HG03139 (cell line): Measurements from ENCODE around the gene OSBPL1A.
"Not testable (repeated sequence)": the region's sequence is repeated elsewhere in the genome, so short reads cannot be mapped to it uniquely, and the experiment has no call there.

Experiments
- ATAC-seq: cut with Tn5 transposase; IDR thresholded peaks from one replicate; pipeline ENCODE4 v1.9.1; 2021; ENCODE audit not compliant: unreplicated experiment

OSBPL1A gene

DNA sequence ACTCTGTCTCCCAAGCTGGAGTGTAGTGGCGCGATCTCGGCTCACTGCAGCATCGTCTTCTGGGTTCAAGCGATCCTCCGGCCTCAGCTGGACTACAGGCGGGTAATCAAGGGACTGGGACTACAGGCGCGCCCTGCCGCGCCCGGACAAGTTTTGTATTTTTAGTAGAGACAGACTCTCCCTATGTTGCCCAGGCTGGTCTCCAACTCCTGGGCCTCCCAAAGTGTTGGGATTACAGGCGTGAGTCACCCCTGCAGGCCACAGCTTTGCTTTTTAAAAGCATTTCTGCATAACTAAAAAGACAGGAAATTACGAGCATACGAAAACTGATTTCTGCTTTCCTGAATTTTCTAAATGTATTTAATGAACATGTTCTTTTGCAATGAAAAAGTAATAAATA lies 916 bp upstream of the OSBPL1A start:
- no peak for ATAC-seq

GRCh38 chr18:24397131-24397693 lies 412 bp downstream of the OSBPL1A start:
- ATAC-seq, result peak; percentile 15

DNA sequence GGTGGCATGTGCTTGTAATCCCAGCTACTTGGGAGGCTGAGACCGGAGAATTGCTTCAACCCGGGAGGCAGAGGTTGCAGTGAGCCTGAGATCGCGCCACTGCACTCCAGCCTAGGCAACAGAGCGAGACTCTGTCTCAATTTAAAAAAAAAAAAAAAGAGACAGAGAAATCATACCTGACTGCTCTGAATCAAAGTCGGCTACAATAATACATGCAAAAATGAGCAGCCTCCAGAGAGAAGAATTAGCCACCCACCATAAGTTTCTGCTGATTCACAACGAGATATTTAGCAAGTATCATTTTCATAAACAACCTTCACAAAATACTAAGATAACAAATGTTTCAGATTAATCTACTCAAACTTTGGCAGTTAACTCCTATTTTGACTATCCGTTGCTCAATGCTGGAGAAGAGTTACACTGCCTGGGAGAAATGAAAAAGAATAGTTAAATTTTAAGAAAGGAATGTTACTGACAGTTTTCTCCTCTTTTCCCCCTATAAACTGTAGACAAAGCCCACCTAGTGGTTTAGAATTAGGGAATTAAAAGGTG lies 1.5 kb downstream of the OSBPL1A start:
- ATAC-seq, result no peak

- ATAC-seq, result no peak
Observed at GRCh38 chr18:24395049-24395795, 2.4 kb downstream of the OSBPL1A start.

DNA sequence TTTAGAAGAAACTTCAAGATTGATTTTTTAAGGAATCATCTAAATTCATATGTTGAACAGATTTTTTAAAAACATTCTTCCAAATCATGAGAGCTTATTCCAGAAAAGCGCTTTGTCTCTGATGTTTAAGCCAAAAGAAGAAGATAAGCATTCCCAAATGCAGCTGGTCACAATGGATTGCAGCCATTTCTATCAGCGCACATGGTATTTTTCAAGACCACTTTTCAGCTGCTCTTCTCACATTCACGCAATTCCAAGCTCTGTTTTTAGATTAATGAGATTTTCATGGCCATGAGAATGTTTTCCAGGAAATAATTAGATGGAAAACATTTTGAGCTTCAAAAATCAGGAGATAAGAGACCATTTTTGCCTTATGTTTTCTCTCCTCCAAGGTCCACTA lies 8.7 kb downstream of the OSBPL1A start:
- ATAC-seq, result no peak

- no peak for ATAC-seq
Observed at GRCh38 chr18:24386681-24387080, 10.9 kb downstream of the OSBPL1A start.

DNA sequence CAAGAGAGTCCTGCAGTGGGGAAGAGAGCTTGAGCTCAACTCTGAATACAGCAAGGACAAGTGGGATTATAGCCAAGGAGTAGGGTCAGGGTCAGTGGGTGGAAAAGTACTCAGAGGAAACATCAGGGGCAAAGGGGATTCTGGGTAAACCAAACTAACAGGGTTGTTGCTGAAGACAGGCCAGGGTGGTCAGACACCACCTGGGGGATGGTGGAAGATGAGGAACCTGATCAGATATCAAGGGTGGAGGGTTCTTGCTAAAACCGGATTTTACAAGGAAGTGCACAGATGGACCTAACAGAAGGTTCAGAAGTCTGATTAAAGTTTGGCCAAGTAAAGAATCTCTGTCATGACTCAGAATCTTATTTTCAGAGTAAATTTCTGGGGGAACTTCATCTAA lies 16.5 kb downstream of the OSBPL1A start:
- no peak for ATAC-seq

DNA sequence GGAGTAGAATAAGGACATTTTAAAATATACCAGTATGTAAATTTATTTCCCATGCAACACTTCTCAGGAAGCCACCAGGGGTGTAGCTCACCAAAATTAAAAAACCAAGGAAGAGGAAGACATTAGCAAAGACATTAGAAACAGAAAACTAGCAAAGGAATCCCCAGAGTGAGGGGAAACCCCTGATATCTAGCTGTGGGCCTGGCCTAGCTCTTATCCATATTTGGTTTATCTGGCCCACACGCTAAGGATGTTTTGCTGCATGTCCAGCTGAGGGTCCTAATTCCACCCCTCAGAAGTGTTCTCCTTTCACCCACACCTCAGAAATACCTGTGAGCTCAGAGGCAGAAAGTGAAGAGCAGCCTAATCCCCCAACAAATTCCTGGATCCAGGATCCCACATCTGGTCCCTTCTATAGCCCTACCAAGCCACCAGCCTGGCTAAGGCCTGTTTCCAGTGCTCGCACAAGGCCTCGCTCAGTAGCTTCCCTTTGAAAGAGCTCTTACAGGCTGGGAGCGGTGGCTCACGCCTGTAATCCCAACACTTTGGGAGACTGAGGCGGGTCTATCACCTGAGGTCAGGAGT lies 17.4 kb downstream of the OSBPL1A start:
- ATAC-seq, result no peak

GRCh38 chr18:24378598-24378997 lies 19.0 kb downstream of the OSBPL1A start:
- no peak for ATAC-seq

DNA sequence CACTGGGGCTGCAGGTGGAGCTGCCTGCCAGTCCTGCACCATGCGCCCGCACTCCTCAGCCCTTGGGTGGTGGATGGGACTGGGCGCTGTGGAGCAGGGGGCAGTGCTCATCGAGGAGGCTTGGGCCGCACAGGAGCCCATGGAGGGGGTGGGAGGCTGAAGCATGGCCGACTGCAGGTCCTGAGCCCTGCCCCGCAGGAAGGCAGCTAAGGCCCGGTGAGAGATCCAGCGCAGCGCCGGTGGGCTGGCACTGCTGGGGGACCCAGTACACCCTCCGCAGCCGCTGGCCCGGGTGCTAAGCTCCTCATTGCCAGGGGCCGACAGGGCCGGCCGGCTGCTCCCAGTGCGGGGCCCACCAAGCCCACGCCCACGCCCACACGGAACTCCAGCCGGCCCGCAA lies 21.1 kb downstream of the OSBPL1A start:
- ATAC-seq, result not testable (repeated sequence)

- no peak for ATAC-seq
Observed at GRCh38 chr18:24373328-24373727, 24.3 kb downstream of the OSBPL1A start.

DNA sequence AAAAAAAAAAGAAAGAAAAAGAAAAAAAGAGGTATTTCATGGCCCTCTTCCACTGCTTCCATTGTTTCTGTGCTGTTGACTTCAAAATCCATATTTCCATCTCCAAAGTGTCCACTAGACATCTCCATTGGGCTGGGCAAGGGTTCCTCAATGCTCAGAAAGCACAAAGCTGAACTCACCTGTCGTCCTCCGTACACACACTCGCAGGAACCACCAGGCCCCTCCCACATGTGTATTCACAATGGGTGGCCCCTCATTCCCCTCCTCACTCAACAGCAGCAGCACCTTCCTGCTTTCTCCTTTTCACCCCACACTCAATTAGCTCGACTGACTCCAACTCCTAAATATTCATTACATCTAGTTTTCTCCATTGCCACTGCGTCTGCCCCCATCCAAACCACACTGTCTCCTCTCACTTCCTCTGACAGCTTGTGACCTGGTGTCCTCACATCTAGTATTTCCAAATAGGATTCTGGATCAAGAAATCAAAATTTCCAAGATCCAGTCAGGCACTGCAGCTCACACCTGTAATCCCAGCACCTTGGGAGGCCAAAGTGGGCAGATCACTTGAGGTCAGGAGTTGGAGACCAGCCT lies 25.2 kb downstream of the OSBPL1A start:
- ATAC-seq, result no peak

GRCh38 chr18:24370120-24370519 lies 27.5 kb downstream of the OSBPL1A start:
- ATAC-seq, result no peak

GRCh38 chr18:24369426-24369825 lies 28.2 kb downstream of the OSBPL1A start:
- ATAC-seq, result no peak

DNA sequence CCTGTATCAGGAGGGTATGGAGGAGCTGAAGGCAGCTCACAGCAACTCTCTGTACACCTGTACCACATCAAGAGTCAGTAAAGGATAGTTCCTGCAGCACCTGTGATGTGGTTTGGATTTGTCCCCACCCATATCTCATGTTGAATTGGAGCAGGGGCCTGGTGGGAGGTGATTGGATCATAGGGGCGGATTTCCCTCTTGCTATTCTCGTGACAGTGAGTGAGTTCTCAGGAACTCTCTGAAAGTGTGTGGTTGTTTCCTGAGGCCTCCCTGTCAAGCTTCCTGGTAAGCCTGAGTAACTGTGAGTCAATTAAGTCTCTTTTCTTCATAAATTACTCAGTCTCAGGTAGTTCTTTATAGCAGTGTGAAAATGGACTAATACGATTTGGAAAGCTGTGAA lies 28.9 kb downstream of the OSBPL1A start:
- ATAC-seq, result no peak

GRCh38 chr18:24366328-24366727 lies 31.3 kb downstream of the OSBPL1A start:
- no peak for ATAC-seq

- ATAC-seq, result no peak
Observed at GRCh38 chr18:24364177-24364576, 33.4 kb downstream of the OSBPL1A start.

DNA sequence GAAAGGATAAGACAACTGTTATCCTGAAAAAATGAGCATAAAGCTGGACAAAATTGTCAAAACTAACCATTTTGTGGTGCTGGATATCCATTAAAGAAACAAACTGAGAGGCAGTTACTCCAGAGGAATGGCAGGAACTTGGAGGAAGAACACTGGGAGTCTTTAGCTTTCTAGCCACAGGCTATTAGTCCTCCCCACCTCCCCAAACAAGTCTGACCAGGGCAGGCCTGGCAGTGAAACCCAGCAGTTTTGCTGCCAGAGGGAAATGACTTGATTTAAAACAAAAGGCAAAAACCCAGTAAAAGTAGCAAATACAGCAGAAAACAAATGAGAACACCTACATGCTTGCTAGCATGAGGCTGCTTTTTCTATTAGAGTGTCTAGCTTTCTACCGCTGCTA lies 34.9 kb downstream of the OSBPL1A start:
- ATAC-seq, result no peak

- ATAC-seq, result not testable (repeated sequence)
Observed at GRCh38 chr18:24359787-24360530, 37.7 kb downstream of the OSBPL1A start.

DNA sequence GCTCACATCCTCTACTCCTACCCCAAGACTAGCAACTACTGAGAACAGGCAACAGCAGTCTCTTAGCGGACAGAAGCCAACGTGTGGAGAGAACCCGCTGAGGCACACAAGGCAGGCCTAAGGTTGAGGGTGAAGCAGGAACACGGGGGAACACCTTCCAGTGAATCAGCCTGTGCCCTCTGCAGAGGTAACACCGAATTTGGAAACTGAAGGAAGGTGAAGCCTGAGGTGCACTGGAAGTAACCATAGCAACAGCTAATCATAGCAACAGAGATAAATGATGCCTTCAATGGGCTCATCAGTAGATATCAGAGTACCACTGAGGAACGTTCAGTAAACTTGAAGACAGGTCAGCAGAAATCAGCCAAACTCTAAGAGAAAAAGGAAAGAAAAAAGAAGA lies 43.3 kb downstream of the OSBPL1A start:
- ATAC-seq, result no peak

GRCh38 chr18:24346254-24346653 lies 51.4 kb downstream of the OSBPL1A start:
- no peak for ATAC-seq
